HepG2 (cell line): ENCODE measurements around the gene LPXN. TPM values are rescaled to one million over a fixed set of nuclear protein-coding genes. Genes with fewer than 3 reads are reported as not detected.

ENCODE experiments used
- ARNTL ChIP-seq: sonication (generic); formaldehyde crosslinking; IDR thresholded peaks from 2 replicates; pipeline ENCODE4 v1.4.0; 2020; ENCODE audit warnings: mild to moderate bottlenecking, missing genetic modification reagents
- DR1 ChIP-seq: sonication (generic); formaldehyde crosslinking; IDR thresholded peaks from 2 replicates; pipeline ENCODE4 v1.8.0; 2021; ENCODE audit warnings: mild to moderate bottlenecking, missing genetic modification reagents, inconsistent platforms
- HNRNPLL ChIP-seq: fragments of 200-400 bp; formaldehyde crosslinking; IDR thresholded peaks from 2 replicates; pipeline ENCODE4 v1.6.1; 2017; ENCODE audit warnings: mild to moderate bottlenecking, low read depth, low read length; ENCODE audit not compliant: poor library complexity, severe bottlenecking
- HOXD1 ChIP-seq: sonication (generic); formaldehyde crosslinking; IDR thresholded peaks from 2 replicates; pipeline ENCODE4 v1.5.0; 2020; ENCODE audit warnings: missing genetic modification reagents
- NR3C1 ChIP-seq: sonication (generic); formaldehyde crosslinking; IDR thresholded peaks from 2 replicates; pipeline ENCODE4 v1.4.0; 2020; ENCODE audit warnings: missing genetic modification reagents
- SMAD1 ChIP-seq: sonication (generic); formaldehyde crosslinking; IDR thresholded peaks from 2 replicates; pipeline ENCODE4 v1.4.0; 2020; ENCODE audit warnings: missing genetic modification reagents, low read depth, mild to moderate bottlenecking, borderline replicate concordance
- SMC3 ChIP-seq: IDR thresholded peaks from 2 replicates; pipeline ENCODE4 v1.6.1; 2011; ENCODE audit warnings: low read length, improper control_type of control experiment
- ZNF234 ChIP-seq: sonication (generic); formaldehyde crosslinking; conservative IDR thresholded peaks from 2 replicates; pipeline ENCODE4 v1.5.1; 2020; ENCODE audit warnings: mild to moderate bottlenecking, missing genetic modification reagents
- ZNF737 ChIP-seq: sonication (generic); formaldehyde crosslinking; IDR thresholded peaks from 2 replicates; pipeline ENCODE4 v1.5.0; 2020; ENCODE audit warnings: missing genetic modification reagents, mild to moderate bottlenecking, borderline replicate concordance
- ZSCAN30 ChIP-seq: sonication (generic); formaldehyde crosslinking; IDR thresholded peaks from 2 replicates; pipeline ENCODE4 v1.5.0; 2020; ENCODE audit warnings: mild to moderate bottlenecking, missing genetic modification reagents
- polyA plus RNA-seq, 8 experiments: library from polyadenylated mRNA; depleted of rRNA in 3 of 8; stranded (reverse) in 7 of 8; unstranded in 1 of 8; fragments of >200 nt; fragmentation: Illumina TruSeq in 4 of 8; extraction: Trizol in 4 of 8; gene quantifications; 2 replicates each; pipeline versions ENCODE4 v1.2.1 to v1.2.3, GENCODE V29; 2011 to 2016; ENCODE audit warnings: low read depth in 4 of 8, missing spikeins in 1 of 8, mixed read lengths in 1 of 8; ENCODE audit not compliant: insufficient read depth in 1 of 8
- total RNA-seq, 5 experiments: library from RNA; depleted of rRNA; stranded (reverse); fragments of >200 nt; fragmentation: Illumina TruSeq; extraction: Trizol; gene quantifications; 2 replicates each; pipeline ENCODE4 v1.2.3, GENCODE V29; 2016; ENCODE audit warnings: low read depth in 1 of 5
- TF ChIP-seq, protein P1 (sequence below): sonication (generic); formaldehyde crosslinking; IDR thresholded peaks from 2 replicates; pipeline ENCODE4 v1.4.0; 2020; ENCODE audit warnings: missing genetic modification reagents, borderline replicate concordance
- TF ChIP-seq, protein P2 (sequence below): sonication (generic); formaldehyde crosslinking; conservative IDR thresholded peaks from 2 replicates; pipeline ENCODE4 v1.8.0; 2022; ENCODE audit warnings: low read depth, missing genetic modification reagents
- TF ChIP-seq, protein P3 (sequence below): sonication (generic); formaldehyde crosslinking; IDR thresholded peaks from 2 replicates; pipeline ENCODE4 v1.5.1; 2020; ENCODE audit warnings: mild to moderate bottlenecking, missing genetic modification reagents, borderline replicate concordance
- TF ChIP-seq, protein P4 (sequence below): sonication (generic); formaldehyde crosslinking; IDR thresholded peaks from 2 replicates; pipeline ENCODE4 v1.8.0; 2022; ENCODE audit warnings: mild to moderate bottlenecking, missing genetic modification reagents; ENCODE audit not compliant: insufficient replicate concordance
- TF ChIP-seq, protein P5 (sequence below): sonication (generic); formaldehyde crosslinking; IDR thresholded peaks from 2 replicates; pipeline ENCODE4 v1.9.0; 2021; ENCODE audit warnings: missing genetic modification reagents, borderline replicate concordance

LPXN gene
- total and polyA plus RNA-seq, 2 of the 13 experiments (the other 11 are each of a cell fraction or from before 2014, with no cell fraction given), result 1.7 to 3.5 TPM

DNA sequence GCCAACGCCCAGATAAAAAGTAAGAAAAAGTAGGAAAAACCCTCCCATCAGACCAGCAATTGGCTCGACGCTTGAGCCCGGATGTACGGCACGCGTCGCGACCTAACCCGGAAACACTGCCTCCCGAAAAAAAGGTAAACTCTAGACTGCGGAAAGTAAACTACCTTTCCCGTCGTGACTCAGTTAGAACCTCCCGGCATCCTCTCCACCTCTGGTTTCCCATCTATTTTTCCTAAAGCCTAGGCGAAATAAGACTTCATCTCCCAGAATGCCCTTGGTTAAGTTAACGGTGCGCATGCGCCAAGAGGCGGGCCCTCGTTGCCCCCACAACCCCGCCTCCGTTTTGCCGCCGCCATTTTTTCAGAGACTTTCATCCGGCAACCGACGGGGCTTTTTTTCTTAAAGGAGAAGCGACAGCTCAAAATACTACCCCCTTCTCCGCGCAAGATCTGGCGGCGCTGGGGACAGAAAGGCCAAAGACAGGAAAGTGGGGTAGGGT lies 2.5 kb upstream of the LPXN start (continued):
- TF ChIP-seq, protein P1, sequence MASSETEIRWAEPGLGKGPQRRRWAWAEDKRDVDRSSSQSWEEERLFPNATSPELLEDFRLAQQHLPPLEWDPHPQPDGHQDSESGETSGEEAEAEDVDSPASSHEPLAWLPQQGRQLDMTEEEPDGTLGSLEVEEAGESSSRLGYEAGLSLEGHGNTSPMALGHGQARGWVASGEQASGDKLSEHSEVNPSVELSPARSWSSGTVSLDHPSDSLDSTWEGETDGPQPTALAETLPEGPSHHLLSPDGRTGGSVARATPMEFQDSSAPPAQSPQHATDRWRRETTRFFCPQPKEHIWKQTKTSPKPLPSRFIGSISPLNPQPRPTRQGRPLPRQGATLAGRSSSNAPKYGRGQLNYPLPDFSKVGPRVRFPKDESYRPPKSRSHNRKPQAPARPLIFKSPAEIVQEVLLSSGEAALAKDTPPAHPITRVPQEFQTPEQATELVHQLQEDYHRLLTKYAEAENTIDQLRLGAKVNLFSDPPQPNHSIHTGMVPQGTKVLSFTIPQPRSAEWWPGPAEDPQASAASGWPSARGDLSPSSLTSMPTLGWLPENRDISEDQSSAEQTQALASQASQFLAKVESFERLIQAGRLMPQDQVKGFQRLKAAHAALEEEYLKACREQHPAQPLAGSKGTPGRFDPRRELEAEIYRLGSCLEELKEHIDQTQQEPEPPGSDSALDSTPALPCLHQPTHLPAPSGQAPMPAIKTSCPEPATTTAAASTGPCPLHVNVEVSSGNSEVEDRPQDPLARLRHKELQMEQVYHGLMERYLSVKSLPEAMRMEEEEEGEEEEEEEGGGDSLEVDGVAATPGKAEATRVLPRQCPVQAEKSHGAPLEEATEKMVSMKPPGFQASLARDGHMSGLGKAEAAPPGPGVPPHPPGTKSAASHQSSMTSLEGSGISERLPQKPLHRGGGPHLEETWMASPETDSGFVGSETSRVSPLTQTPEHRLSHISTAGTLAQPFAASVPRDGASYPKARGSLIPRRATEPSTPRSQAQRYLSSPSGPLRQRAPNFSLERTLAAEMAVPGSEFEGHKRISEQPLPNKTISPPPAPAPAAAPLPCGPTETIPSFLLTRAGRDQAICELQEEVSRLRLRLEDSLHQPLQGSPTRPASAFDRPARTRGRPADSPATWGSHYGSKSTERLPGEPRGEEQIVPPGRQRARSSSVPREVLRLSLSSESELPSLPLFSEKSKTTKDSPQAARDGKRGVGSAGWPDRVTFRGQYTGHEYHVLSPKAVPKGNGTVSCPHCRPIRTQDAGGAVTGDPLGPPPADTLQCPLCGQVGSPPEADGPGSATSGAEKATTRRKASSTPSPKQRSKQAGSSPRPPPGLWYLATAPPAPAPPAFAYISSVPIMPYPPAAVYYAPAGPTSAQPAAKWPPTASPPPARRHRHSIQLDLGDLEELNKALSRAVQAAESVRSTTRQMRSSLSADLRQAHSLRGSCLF (CRISPR knock-in tag), result no peak
- TF ChIP-seq HOXD1 (CRISPR knock-in tag) (no peak; the same call in 1 of the 2 replicates), SMC3 (no peak), DR1 (CRISPR knock-in tag) (no peak), SMAD1 (no peak), ARNTL (no peak), ZNF737 (CRISPR knock-in tag) (no peak), ZSCAN30 (CRISPR knock-in tag) (no peak), NR3C1 (CRISPR knock-in tag) (no peak), ZNF234 (CRISPR knock-in tag) (no peak), HNRNPLL (no peak)
- TF ChIP-seq, protein P2, sequence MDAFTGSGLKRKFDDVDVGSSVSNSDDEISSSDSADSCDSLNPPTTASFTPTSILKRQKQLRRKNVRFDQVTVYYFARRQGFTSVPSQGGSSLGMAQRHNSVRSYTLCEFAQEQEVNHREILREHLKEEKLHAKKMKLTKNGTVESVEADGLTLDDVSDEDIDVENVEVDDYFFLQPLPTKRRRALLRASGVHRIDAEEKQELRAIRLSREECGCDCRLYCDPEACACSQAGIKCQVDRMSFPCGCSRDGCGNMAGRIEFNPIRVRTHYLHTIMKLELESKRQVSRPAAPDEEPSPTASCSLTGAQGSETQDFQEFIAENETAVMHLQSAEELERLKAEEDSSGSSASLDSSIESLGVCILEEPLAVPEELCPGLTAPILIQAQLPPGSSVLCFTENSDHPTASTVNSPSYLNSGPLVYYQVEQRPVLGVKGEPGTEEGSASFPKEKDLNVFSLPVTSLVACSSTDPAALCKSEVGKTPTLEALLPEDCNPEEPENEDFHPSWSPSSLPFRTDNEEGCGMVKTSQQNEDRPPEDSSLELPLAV, result no peak
- TF ChIP-seq, protein P3, sequence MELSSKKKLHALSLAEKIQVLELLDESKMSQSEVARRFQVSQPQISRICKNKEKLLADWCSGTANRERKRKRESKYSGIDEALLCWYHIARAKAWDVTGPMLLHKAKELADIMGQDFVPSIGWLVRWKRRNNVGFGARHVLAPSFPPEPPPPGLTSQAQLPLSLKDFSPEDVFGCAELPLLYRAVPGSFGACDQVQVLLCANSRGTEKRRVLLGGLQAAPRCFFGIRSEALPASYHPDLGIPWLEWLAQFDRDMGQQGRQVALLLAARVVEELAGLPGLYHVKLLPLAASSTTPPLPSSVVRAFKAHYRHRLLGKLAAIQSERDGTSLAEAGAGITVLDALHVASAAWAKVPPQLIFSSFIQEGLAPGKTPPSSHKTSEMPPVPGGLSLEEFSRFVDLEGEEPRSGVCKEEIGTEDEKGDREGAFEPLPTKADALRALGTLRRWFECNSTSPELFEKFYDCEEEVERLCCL (CRISPR knock-in tag), result no peak
- TF ChIP-seq, protein P4, sequence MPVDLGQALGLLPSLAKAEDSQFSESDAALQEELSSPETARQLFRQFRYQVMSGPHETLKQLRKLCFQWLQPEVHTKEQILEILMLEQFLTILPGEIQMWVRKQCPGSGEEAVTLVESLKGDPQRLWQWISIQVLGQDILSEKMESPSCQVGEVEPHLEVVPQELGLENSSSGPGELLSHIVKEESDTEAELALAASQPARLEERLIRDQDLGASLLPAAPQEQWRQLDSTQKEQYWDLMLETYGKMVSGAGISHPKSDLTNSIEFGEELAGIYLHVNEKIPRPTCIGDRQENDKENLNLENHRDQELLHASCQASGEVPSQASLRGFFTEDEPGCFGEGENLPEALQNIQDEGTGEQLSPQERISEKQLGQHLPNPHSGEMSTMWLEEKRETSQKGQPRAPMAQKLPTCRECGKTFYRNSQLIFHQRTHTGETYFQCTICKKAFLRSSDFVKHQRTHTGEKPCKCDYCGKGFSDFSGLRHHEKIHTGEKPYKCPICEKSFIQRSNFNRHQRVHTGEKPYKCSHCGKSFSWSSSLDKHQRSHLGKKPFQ (CRISPR knock-in tag), result peak; percentile 14
- TF ChIP-seq, protein P5, sequence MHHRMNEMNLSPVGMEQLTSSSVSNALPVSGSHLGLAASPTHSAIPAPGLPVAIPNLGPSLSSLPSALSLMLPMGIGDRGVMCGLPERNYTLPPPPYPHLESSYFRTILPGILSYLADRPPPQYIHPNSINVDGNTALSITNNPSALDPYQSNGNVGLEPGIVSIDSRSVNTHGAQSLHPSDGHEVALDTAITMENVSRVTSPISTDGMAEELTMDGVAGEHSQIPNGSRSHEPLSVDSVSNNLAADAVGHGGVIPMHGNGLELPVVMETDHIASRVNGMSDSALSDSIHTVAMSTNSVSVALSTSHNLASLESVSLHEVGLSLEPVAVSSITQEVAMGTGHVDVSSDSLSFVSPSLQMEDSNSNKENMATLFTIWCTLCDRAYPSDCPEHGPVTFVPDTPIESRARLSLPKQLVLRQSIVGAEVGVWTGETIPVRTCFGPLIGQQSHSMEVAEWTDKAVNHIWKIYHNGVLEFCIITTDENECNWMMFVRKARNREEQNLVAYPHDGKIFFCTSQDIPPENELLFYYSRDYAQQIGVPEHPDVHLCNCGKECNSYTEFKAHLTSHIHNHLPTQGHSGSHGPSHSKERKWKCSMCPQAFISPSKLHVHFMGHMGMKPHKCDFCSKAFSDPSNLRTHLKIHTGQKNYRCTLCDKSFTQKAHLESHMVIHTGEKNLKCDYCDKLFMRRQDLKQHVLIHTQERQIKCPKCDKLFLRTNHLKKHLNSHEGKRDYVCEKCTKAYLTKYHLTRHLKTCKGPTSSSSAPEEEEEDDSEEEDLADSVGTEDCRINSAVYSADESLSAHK (CRISPR knock-in tag), result no peak
